Epithelial cell of proximal tubule (primary cell): Measurements from ENCODE around the gene PPP1R26. TPM values are rescaled to one million over a fixed set of nuclear protein-coding genes. Genes with fewer than 3 reads are reported as not detected.
"Not testable (repeated sequence)": the region's sequence is repeated elsewhere in the genome, so short reads cannot be mapped to it uniquely, and the experiment has no call there.

ENCODE experiments used
- DNase-seq: peaks from one replicate; pipeline ENCODE4 v3.0.0-alpha.2; 2011; ENCODE audit warnings: low read depth
- H3K4me3 ChIP-seq: 2 replicates; pipeline ENCODE4 v1.5.1; 2011; ENCODE audit warnings: low read depth, mild to moderate bottlenecking, low read length
- CTCF ChIP-seq: conservative IDR thresholded peaks from 2 replicates; pipeline ENCODE4 v1.5.1; 2012; ENCODE audit warnings: low read depth, mild to moderate bottlenecking, low read length
- total RNA-seq: library from RNA; depleted of rRNA; stranded (reverse); fragments of >200 nt; gene quantifications from 2 replicates; pipeline ENCODE4 v1.2.3, GENCODE V29; 2015

Gene PPP1R26
- total RNA-seq, 1 donor from 2014 or later: 23.2 TPM

DNA sequence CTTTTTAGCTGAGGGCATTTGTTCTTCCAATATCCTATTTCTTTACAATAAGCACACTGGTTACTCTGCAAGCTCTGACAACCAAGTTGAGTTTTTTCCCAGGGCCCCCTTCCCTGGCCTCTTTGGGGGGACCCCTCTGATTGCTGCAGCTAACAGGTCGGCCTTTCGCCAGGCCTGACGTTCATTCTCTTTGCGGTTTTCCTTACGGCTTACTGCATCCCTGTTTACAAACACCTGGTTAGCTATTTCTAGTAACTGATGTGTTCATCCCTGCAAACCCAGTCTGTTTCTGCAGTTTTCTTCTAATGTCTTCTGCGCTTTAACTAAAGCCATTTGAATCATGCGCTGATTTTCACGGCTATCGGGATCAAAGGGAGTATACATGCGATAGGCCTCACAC is 37.5 kb upstream of the PPP1R26 start:
- no peak overlapping the region for H3K4me3 ChIP-seq
- no peak for DNase-seq
- TF ChIP-seq CTCF: no peak

DNA sequence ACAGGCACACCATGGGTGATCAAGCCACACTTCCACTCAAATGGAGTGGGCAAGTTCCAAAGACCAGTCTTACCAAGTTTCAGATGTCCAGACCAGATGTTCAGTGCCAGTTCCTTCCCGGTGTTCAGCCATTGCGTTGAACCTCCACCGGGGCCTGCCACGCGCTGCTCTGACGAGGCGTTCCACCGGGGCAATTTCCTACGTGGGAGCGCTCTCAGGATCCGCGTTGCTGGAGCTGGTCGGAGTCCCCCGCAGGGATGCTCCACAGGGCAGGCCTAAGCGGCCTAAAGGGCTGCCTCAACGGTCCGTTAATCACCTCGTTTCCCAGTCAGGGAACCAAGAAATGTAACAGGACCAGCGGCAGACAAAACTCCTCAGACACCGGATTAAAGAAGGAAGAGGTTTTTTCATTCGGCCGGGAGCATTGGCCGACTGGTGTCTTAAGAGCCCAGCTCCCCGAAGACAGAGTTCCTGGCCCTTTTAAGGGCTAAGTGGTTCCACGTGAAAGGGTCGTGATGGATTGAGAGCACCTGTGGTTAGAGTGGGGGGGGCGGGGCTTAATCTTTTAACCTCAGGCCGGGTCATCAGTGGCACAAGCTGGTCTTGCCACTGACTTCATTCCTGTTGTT is 35.7 kb upstream of the PPP1R26 start:
- no peak for DNase-seq
- TF ChIP-seq CTCF: no peak
- H3K4me3 ChIP-seq: no peak overlapping the region

- no peak overlapping the region for H3K4me3 ChIP-seq
- no peak for DNase-seq
- TF ChIP-seq CTCF: no peak
Observed at GRCh38 chr9:135447126-135447525, 32.5 kb upstream of the PPP1R26 start.

DNA sequence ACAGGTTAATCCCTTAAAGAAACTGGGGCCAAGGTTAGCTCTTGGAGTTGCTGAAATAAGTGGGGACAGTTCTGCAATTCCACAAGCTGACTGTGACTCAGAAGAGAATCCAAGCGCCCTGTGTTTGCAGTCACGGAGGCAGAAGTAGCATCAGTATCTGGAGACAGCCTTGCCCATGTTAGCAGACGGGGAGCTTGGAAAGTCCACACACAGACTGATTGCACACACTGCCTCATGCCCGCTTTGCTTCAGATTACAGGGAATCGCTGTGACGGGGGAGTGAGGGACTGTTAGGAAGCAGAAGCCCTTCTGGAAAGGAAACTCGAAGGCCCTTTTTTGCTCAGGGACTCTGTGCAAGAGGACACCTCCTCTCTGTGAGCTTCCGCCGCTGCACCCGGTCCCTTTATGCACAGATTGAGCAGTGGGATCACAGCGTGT is 30.9 kb upstream of the PPP1R26 start:
- no peak overlapping the region for H3K4me3 ChIP-seq
- DNase-seq: no peak
- TF ChIP-seq CTCF: no peak

- not testable (repeated sequence) for H3K4me3 ChIP-seq, DNase-seq
Observed at GRCh38 chr9:135449532-135449931, 30.1 kb upstream of the PPP1R26 start.

DNA sequence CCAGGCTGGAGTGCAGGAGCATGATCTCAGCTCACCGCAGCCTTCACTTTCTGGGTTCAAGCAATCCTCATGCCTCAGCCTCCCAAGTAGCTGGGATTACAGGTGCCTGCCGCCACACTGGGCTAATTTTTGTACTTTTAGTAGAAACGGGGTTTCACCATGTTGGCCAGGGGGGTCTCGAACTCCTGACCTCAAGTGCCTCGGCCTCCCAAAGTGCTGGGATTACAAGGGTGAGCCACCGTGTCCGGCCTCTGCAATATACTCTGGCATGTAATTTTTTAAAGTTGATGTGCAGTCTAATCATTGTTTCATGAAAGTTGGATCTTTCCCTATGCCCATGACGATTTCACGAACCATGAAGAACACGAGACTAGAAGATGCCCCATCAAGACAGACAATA is 28.6 kb upstream of the PPP1R26 start:
- H3K4me3 ChIP-seq: no peak overlapping the region
- no peak for DNase-seq
- TF ChIP-seq CTCF: no peak

GRCh38 chr9:135451909-135452308 is 27.7 kb upstream of the PPP1R26 start:
- not testable (repeated sequence) for DNase-seq, H3K4me3 ChIP-seq

DNA sequence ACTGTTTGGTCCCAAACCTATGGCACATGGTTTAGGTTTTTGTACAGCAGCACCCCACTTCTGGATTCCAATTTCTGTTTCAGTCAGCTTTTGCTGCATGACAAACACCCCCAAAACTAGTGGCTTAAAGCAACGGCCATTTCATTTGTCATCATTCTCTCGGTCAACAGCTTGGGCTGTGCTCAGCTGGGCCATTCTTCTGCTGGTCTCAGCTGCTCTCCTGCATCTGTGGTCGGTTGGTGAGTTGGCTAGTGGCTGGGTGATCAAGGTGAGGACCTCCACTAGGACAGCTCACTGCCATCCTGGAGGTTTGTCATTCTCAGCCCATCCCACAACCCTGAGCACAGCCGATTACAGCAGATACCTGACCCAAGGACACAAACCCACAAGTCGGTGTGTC is 24.8 kb upstream of the PPP1R26 start:
- no peak for TF ChIP-seq CTCF
- DNase-seq: no peak
- H3K4me3 ChIP-seq: no peak overlapping the region
